Measurements from ENCODE around the gene LDLRAD4. TPM values are rescaled to one million over a fixed set of nuclear protein-coding genes. Genes with fewer than 3 reads are reported as not detected.

The LDLRAD4 gene
- total and polyA plus RNA-seq, 2 experiments from 2014 or later = 0.73 to 1.9 TPM

DNA sequence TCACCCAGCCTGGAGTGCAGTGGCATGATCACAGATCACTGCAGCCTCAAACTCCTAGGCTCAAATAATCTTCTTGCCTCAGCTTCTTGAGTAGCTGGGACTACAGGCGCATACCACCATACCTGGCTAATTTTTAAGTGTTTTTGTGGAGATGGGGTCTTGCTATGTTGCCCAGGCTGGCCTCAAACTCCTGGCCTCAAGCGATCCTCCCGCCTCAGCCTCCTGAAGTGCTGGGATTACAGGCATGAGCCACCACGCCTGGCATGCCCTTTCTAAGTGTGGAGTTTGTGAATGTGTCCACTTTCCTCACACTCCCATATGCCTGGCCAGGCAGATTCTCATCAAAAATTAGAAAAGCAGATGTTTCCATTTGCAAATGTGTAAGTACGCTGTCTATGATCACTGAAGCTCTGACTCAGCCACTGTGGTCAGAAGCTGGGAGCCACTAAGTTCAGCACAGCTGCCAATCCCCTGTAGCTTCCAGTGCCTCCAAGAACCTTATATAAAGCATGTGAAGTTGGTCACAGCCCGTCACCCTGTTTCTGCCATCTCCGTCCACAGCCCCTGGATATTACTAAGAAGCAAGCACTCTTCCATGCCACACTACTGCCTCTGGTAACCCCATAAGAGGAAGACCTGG, 352.4 kb downstream of the LDLRAD4 start:
- ATAC-seq = no peak
- Histone ChIP-seq H3K79me2 (replicated peaks; ENCODE audit: insufficient read depth) (no peaks in the 10 kb centered on the region), H3K27me3 (ENCODE audit: insufficient read depth) (no peaks in the 10 kb centered on the region), H3K9me2 (ENCODE audit: insufficient read depth) (no peaks in the 10 kb centered on the region), H3K4me2 (no peak overlapping the region), H3F3A (replicated peaks; ENCODE audit: low read depth) (no peaks in the 10 kb centered on the region), H3K27ac (ENCODE audit: low read depth) (no peak overlapping the region), H3K4me3 (no peak overlapping the region), H3K4me1 (ENCODE audit: insufficient read depth) (no peaks in the 10 kb centered on the region), H2AFZ (no peak overlapping the region), H4K20me1 (replicated peaks; ENCODE audit: insufficient read depth) (no peaks in the 10 kb centered on the region), H3K36me3 (ENCODE audit: insufficient read depth) (no peaks in the 10 kb centered on the region)
- TF ChIP-seq, protein P1, sequence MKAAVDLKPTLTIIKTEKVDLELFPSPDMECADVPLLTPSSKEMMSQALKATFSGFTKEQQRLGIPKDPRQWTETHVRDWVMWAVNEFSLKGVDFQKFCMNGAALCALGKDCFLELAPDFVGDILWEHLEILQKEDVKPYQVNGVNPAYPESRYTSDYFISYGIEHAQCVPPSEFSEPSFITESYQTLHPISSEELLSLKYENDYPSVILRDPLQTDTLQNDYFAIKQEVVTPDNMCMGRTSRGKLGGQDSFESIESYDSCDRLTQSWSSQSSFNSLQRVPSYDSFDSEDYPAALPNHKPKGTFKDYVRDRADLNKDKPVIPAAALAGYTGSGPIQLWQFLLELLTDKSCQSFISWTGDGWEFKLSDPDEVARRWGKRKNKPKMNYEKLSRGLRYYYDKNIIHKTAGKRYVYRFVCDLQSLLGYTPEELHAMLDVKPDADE (IDR thresholded peaks at IDR 0.05) = no peak
- TF ChIP-seq, protein P2, sequence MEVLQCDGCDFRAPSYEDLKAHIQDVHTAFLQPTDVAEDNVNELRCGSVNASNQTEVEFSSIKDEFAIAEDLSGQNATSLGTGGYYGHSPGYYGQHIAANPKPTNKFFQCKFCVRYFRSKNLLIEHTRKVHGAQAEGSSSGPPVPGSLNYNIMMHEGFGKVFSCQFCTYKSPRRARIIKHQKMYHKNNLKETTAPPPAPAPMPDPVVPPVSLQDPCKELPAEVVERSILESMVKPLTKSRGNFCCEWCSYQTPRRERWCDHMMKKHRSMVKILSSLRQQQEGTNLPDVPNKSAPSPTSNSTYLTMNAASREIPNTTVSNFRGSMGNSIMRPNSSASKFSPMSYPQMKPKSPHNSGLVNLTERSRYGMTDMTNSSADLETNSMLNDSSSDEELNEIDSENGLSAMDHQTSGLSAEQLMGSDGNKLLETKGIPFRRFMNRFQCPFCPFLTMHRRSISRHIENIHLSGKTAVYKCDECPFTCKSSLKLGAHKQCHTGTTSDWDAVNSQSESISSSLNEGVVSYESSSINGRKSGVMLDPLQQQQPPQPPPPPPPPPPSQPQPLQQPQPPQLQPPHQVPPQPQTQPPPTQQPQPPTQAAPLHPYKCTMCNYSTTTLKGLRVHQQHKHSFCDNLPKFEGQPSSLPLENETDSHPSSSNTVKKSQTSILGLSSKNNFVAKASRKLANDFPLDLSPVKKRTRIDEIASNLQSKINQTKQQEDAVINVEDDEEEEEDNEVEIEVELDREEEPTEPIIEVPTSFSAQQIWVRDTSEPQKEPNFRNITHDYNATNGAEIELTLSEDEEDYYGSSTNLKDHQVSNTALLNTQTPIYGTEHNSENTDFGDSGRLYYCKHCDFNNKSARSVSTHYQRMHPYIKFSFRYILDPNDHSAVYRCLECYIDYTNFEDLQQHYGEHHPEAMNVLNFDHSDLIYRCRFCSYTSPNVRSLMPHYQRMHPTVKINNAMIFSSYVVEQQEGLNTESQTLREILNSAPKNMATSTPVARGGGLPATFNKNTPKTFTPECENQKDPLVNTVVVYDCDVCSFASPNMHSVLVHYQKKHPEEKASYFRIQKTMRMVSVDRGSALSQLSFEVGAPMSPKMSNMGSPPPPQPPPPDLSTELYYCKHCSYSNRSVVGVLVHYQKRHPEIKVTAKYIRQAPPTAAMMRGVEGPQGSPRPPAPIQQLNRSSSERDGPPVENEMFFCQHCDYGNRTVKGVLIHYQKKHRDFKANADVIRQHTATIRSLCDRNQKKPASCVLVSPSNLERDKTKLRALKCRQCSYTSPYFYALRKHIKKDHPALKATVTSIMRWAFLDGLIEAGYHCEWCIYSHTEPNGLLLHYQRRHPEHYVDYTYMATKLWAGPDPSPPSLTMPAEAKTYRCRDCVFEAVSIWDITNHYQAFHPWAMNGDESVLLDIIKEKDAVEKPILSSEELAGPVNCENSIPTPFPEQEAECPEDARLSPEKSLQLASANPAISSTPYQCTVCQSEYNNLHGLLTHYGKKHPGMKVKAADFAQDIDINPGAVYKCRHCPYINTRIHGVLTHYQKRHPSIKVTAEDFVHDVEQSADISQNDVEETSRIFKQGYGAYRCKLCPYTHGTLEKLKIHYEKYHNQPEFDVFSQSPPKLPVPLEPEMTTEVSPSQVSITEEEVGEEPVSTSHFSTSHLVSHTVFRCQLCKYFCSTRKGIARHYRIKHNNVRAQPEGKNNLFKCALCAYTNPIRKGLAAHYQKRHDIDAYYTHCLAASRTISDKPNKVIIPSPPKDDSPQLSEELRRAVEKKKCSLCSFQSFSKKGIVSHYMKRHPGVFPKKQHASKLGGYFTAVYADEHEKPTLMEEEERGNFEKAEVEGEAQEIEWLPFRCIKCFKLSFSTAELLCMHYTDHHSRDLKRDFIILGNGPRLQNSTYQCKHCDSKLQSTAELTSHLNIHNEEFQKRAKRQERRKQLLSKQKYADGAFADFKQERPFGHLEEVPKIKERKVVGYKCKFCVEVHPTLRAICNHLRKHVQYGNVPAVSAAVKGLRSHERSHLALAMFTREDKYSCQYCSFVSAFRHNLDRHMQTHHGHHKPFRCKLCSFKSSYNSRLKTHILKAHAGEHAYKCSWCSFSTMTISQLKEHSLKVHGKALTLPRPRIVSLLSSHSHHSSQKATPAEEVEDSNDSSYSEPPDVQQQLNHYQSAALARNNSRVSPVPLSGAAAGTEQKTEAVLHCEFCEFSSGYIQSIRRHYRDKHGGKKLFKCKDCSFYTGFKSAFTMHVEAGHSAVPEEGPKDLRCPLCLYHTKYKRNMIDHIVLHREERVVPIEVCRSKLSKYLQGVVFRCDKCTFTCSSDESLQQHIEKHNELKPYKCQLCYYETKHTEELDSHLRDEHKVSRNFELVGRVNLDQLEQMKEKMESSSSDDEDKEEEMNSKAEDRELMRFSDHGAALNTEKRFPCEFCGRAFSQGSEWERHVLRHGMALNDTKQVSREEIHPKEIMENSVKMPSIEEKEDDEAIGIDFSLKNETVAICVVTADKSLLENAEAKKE (CRISPR knock-in tag; IDR thresholded peaks at IDR 0.05) = no peak
- TF ChIP-seq NANOG (IDR thresholded peaks at IDR 0.05; ENCODE audit: borderline replicate concordance) = no peak
- no peak for TF ChIP-seq EZH2 (IDR thresholded peaks at IDR 0.05; ENCODE audit: low read depth, unreplicated experiment)
- no peak for TF ChIP-seq JUNB (IDR thresholded peaks at IDR 0.05; ENCODE audit: unreplicated experiment)
- TF ChIP-seq, protein P3, sequence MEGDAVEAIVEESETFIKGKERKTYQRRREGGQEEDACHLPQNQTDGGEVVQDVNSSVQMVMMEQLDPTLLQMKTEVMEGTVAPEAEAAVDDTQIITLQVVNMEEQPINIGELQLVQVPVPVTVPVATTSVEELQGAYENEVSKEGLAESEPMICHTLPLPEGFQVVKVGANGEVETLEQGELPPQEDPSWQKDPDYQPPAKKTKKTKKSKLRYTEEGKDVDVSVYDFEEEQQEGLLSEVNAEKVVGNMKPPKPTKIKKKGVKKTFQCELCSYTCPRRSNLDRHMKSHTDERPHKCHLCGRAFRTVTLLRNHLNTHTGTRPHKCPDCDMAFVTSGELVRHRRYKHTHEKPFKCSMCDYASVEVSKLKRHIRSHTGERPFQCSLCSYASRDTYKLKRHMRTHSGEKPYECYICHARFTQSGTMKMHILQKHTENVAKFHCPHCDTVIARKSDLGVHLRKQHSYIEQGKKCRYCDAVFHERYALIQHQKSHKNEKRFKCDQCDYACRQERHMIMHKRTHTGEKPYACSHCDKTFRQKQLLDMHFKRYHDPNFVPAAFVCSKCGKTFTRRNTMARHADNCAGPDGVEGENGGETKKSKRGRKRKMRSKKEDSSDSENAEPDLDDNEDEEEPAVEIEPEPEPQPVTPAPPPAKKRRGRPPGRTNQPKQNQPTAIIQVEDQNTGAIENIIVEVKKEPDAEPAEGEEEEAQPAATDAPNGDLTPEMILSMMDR (conservative IDR thresholded peaks at IDR 0.05; ENCODE audit: low read depth in 2 of 2) = no peak
- TF ChIP-seq POLR2AphosphoS5 (IDR thresholded peaks at IDR 0.05; ENCODE audit: low read depth) = no peak
- no peak for TF ChIP-seq STAT1 (IDR thresholded peaks at IDR 0.05; ENCODE audit: unreplicated experiment)
- no peak for TF ChIP-seq EZH2phosphoT487 (IDR thresholded peaks at IDR 0.05; ENCODE audit: unreplicated experiment)
- TF ChIP-seq ZNF331 (CRISPR knock-in tag; IDR thresholded peaks at IDR 0.05; ENCODE audit: low read depth) = no peak
- TF ChIP-seq CREB1 (CRISPR knock-in tag; IDR thresholded peaks at IDR 0.05; ENCODE audit: low read depth) = no peak
- TF ChIP-seq ZNF114 (CRISPR knock-in tag; IDR thresholded peaks at IDR 0.05) = no peak
- TF ChIP-seq, protein P4, sequence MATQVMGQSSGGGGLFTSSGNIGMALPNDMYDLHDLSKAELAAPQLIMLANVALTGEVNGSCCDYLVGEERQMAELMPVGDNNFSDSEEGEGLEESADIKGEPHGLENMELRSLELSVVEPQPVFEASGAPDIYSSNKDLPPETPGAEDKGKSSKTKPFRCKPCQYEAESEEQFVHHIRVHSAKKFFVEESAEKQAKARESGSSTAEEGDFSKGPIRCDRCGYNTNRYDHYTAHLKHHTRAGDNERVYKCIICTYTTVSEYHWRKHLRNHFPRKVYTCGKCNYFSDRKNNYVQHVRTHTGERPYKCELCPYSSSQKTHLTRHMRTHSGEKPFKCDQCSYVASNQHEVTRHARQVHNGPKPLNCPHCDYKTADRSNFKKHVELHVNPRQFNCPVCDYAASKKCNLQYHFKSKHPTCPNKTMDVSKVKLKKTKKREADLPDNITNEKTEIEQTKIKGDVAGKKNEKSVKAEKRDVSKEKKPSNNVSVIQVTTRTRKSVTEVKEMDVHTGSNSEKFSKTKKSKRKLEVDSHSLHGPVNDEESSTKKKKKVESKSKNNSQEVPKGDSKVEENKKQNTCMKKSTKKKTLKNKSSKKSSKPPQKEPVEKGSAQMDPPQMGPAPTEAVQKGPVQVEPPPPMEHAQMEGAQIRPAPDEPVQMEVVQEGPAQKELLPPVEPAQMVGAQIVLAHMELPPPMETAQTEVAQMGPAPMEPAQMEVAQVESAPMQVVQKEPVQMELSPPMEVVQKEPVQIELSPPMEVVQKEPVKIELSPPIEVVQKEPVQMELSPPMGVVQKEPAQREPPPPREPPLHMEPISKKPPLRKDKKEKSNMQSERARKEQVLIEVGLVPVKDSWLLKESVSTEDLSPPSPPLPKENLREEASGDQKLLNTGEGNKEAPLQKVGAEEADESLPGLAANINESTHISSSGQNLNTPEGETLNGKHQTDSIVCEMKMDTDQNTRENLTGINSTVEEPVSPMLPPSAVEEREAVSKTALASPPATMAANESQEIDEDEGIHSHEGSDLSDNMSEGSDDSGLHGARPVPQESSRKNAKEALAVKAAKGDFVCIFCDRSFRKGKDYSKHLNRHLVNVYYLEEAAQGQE (IDR thresholded peaks at IDR 0.05; ENCODE audit: unreplicated experiment) = no peak
- Mint-ChIP-seq H3K4me1 (peaks cover 11% of the 10 kb centered on the region; the same call in 2 of the 3 replicates), H3K27me3 (ENCODE audit: insufficient read depth, low read depth, poor library complexity) (peaks cover 3% of the 10 kb centered on the region), H3K27ac (no peak overlapping the region), H3K4me3 (no peak overlapping the region), H3K9me3 (no peaks in the 10 kb centered on the region; the same call in 2 of the 3 replicates), H3K36me3 (ENCODE audit: low read depth) (no peaks in the 10 kb centered on the region)
- DNase-seq (ENCODE audit: low spot score) = no peak

Measured in GM23338 (cell line).